HG03175 (cell line): ENCODE measurements around the gene MYPN.
"Not testable (repeated sequence)": the region's sequence is repeated elsewhere in the genome, so short reads cannot be mapped to it uniquely, and the experiment has no call there.

Experiments
- ATAC-seq: cut with Tn5 transposase; IDR thresholded peaks from one replicate; pipeline ENCODE4 v1.9.1; 2021; ENCODE audit warnings: mild to moderate bottlenecking, moderate library complexity; ENCODE audit not compliant: unreplicated experiment

Gene MYPN, protein sequence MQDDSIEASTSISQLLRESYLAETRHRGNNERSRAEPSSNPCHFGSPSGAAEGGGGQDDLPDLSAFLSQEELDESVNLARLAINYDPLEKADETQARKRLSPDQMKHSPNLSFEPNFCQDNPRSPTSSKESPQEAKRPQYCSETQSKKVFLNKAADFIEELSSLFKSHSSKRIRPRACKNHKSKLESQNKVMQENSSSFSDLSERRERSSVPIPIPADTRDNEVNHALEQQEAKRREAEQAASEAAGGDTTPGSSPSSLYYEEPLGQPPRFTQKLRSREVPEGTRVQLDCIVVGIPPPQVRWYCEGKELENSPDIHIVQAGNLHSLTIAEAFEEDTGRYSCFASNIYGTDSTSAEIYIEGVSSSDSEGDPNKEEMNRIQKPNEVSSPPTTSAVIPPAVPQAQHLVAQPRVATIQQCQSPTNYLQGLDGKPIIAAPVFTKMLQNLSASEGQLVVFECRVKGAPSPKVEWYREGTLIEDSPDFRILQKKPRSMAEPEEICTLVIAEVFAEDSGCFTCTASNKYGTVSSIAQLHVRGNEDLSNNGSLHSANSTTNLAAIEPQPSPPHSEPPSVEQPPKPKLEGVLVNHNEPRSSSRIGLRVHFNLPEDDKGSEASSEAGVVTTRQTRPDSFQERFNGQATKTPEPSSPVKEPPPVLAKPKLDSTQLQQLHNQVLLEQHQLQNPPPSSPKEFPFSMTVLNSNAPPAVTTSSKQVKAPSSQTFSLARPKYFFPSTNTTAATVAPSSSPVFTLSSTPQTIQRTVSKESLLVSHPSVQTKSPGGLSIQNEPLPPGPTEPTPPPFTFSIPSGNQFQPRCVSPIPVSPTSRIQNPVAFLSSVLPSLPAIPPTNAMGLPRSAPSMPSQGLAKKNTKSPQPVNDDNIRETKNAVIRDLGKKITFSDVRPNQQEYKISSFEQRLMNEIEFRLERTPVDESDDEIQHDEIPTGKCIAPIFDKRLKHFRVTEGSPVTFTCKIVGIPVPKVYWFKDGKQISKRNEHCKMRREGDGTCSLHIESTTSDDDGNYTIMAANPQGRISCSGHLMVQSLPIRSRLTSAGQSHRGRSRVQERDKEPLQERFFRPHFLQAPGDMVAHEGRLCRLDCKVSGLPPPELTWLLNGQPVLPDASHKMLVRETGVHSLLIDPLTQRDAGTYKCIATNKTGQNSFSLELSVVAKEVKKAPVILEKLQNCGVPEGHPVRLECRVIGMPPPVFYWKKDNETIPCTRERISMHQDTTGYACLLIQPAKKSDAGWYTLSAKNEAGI (N-terminal part only)

DNA sequence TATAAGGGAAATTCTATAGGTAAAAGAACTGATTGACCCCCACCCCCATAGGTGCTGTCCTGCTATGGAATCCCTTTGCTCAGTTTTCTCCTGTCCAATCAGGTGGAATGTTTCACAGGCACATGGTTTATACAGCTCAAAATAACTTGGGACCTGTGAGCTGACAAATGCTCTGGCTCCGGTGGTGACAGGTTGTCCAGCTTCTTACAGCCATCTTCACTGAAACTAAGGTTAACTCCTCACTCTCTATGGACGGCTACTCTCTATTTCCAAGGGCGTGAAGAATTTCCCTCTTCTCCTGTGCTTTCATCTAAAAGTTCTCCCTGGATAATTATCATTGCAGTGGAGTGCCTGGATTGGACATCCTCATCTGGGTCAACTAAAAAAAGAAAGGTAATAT is at the start of gene MYPN:
TSS of gene MYPN (plus strand) at position 158 of the 400 bp plus-strand sequence. CDS start 11,951 bp downstream, outside the sequence.
- ATAC-seq, result no peak

- no peak for ATAC-seq
Observed at GRCh38 chr10:68067029-68067428, 42.3 kb upstream of the MYPN start.

DNA sequence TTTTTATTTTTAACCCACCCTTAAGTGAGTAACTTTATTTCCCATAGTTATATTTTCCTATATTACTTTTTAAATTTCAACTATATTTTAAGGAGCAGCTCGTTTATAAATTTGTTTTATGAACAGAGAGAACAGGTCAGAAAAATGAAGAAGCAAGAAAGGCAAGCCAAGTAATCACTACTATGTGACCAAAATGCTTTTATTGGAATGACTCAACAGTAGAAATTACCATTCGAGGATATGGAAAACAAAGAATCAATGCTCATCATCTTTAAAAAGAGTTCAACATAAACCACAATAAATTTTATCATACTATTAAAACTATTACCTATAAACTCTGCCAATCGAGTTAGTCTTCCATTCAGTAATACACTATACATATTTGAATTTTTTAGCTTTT is 41.8 kb upstream of the MYPN start:
- no peak for ATAC-seq

- no peak for ATAC-seq
Observed at GRCh38 chr10:68073631-68074030, 35.7 kb upstream of the MYPN start.

GRCh38 chr10:68074031-68074774 is 35.1 kb upstream of the MYPN start:
- ATAC-seq, result no peak

- peak; percentile 89 for ATAC-seq
Observed at GRCh38 chr10:68074775-68075549, 34.3 kb upstream of the MYPN start, which contains the start of gene HERC4. Gene HERC4, minus strand, starts transcription at chr10:68075283. Its CDS starts 2,175 bp downstream, at chr10:68073108.

DNA sequence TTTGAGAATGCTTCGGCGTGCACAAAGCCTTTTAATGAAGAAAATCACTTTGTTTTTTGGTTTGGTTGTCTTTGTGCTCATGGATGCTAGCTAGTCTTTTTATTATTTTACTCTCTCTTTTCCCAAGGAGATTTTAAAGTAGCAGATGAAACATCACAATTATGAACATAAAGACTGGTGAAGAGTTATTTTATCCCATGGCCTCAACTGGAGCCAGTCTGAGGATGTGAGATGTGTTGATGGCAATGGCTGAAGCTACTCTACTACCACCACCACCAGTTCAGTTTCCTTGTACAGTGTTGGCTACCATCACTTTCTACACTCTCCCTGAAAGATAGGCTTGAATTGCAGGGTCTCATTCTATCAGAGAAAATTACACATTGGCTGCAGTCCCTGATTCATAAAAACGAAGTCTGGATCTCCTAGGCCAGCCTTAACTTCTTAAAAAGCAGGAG is 33.7 kb upstream of the MYPN start:
- no peak for ATAC-seq

GRCh38 chr10:68076081-68076480 is 33.2 kb upstream of the MYPN start:
- ATAC-seq, result not testable (repeated sequence)

GRCh38 chr10:68077026-68077425 is 32.3 kb upstream of the MYPN start:
- ATAC-seq, result no peak

GRCh38 chr10:68079434-68079833 is 29.9 kb upstream of the MYPN start:
- ATAC-seq, result no peak

DNA sequence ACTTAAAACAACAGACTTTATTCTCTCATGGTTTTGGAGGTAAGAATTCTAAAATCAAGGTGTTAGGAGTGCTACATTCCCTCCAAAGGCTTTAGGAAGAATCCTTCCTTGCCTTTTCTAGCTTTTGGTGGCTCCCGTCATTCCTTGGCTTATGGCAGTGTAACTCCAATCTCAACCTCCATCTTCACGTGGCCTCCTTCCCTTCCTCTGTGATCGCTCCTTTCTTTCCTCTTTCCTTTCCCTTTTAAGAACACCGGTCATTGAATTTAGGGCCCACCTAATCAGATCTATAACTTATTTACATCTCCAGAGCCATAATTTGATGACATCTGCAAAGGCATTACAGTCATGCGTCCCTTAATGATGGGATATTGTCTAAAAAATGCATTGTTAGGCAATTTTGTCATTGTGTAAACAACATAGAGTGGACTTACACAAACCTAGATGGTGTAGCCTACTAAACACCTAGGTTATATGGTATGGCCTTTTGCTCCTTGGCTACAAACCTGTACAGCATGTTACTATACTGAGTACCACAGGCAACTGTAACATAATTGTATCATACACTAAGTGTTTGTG is 28.3 kb upstream of the MYPN start:
- ATAC-seq, result no peak

DNA sequence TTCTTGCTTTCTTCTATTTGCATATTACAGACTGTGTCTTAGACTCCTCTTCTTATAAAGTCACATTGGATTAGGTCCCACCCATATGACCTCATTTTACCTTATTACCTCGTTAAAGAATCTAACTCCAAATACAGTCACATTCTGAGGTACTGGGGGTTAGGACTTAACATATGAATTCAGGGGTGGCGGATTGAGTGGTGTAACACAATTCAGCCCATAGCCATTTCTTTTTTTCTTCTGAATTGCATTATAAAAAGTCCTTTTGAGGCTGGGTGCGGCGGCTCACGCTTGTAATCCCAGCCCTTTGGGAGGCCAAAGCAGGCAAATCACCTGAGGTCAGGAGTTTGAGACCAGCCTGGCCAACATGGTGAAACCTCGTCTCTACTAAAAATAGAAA is 27.4 kb upstream of the MYPN start:
- ATAC-seq, result no peak

DNA sequence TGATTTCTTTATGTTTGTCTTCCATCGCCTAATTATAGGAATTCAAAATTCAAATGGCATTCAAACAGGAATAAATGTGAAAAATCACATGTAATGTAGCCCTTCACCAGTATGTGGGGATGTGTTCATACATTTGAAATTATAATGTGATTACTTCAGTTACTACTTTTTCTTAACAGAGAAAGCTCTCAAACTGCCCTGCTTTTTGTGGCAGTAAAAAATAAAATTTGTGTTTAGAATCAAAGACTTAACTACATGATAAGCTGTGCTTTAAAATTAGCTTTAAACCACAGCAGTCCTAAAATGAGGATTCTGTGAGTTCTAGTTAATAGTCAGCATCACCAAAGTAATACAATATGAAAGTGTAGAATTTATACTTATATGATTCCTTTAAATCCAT is 26.4 kb upstream of the MYPN start:
- ATAC-seq, result no peak

DNA sequence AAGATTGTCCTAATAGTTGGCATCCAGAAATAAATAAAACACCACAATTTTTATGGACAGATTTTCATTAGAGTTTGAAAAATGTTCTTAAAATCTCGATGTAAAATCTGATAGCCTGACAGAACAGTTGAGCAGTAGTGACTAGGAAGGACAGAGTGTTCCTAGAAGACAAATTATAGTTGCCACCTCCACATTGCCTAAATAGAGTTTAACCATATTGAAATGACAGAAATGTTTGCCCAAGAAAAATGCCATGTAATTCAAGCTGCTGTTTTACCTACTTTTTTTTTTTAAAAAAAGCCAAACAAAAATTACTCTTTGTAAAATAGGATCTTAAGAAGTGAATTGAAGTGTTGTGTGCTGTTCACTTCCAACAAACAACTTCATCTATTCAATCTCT is 25.3 kb upstream of the MYPN start:
- ATAC-seq, result no peak

DNA sequence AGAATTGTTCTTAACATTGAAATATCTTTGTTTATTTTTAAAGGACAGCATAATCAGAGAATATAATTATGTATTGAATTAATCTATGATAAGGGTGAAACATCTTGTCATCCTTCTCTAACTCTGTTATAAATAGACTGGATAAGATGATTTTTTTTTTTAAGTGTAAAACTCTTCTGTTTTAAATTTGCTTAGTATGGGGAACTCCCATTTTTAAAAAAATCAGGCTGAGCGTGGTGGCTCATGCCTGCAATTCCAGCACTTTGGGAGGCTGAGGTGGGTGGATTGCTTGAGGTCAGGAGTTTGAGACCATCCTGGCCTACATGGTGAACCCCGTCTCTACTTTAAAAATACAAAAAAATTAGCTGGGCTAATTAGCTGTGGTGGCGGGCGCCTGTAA is 24.8 kb upstream of the MYPN start:
- no peak for ATAC-seq

GRCh38 chr10:68086011-68086410 is 23.3 kb upstream of the MYPN start:
- ATAC-seq, result no peak

- ATAC-seq, result no peak
Observed at GRCh38 chr10:68086910-68087684, 22.2 kb upstream of the MYPN start.

GRCh38 chr10:68087685-68088401 is 21.4 kb upstream of the MYPN start:
- ATAC-seq, result no peak
